Upper lobe of left lung (tissue), 6 donors: ENCODE measurements around the gene TRIM65. TPM values are rescaled to one million over a fixed set of nuclear protein-coding genes. Genes with fewer than 3 reads are reported as not detected.
"Not testable (repeated sequence)": the region's sequence is repeated elsewhere in the genome, so short reads cannot be mapped to it uniquely, and the experiment has no call there.

Experiments
- ATAC-seq, 2 donors: fragments of 200-7000 bp; cut with Tn5 transposase; one replicate each; pipeline ENCODE4 v1.9.1; 2022; ENCODE audit warnings: mild to moderate bottlenecking in 2 of 2, moderate library complexity in 2 of 2; ENCODE audit not compliant: low FRiP score in 2 of 2
- DNase-seq, 2 donors: peaks; one replicate each; pipeline ENCODE4 v3.0.0-alpha.2; 2019 to 2020
- H3K27ac ChIP-seq, 4 donors: fragments of 200-600 bp; sonication (generic); one replicate each; pipeline ENCODE4 v1.5.1; 2016 to 2019
- H3K27me3 ChIP-seq, 4 donors: fragments of 200-600 bp; sonication (generic); one replicate each; pipeline ENCODE4 v1.5.1; 2017 to 2019
- H3K36me3 ChIP-seq, 4 donors: fragments of 200-600 bp; sonication (generic); one replicate each; pipeline ENCODE4 v1.5.1; 2016 to 2019
- H3K4me1 ChIP-seq, 4 donors: fragments of 200-600 bp; sonication (generic); one replicate each; pipeline ENCODE4 v1.5.1; 2018 to 2019
- H3K4me3 ChIP-seq, 4 donors: fragments of 200-600 bp; sonication (generic); one replicate each; pipeline ENCODE4 v1.5.1; 2017 to 2019; ENCODE audit warnings: mild to moderate bottlenecking in 2 of 4, moderate library complexity in 1 of 4
- H3K9me3 ChIP-seq, 4 donors: fragments of 200-600 bp; sonication (generic); one replicate each; pipeline ENCODE4 v1.5.1; 2018 to 2019
- CTCF ChIP-seq, 6 experiments: fragments of 450-650 bp in 4 of 6; fragments of 200-600 bp in 2 of 6; sonication (generic) in 2 of 6; IDR thresholded peaks; one replicate each; pipeline ENCODE4 v1.5.1; 2016 to 2019; ENCODE audit warnings: antibody characterized with exemption in 6 of 6
- EP300 ChIP-seq, 4 donors: sonication (generic); formaldehyde crosslinking; IDR thresholded peaks; one replicate each; pipeline ENCODE4 v1.5.1; 2017; ENCODE audit warnings: antibody characterized with exemption in 4 of 4, control low read depth in 2 of 4
- POLR2A ChIP-seq, 4 donors: fragments of 450-650 bp; IDR thresholded peaks; one replicate each; pipeline ENCODE4 v1.5.1; 2016 to 2017; ENCODE audit warnings: antibody characterized with exemption in 4 of 4, mild to moderate bottlenecking in 2 of 4
- POLR2AphosphoS5 ChIP-seq, 2 donors: sonication (generic); formaldehyde crosslinking; IDR thresholded peaks; one replicate each; pipeline ENCODE4 v1.5.1; 2017; ENCODE audit warnings: antibody characterized with exemption in 2 of 2
- WGBS, 2 donors: methylation state at CpG; one replicate each; pipeline ENCODE4 v1.1.5; 2017 to 2018; 5-methylcytosine and 5-hydroxymethylcytosine counted together
- total RNA-seq, 6 donors: library from RNA; depleted of rRNA in 4 of 6; stranded (reverse); fragments of >200 nt in 4 of 6; gene quantifications; one replicate each; pipeline versions ENCODE4 v1.1.0 to v1.2.1, GENCODE V29; 2016 to 2021
- donor health status: DM: no; HTN: no; CAD: no; lungs with moderate emphysema.
- donor health status: DM: no; HTN: yes; CAD: no; lungs with severe emphysema.

TRIM65 gene
- total RNA-seq, 6 donors from 2014 or later = 23.4 to 35.1 (median 28.2) TPM

GRCh38 chr17:75864448-75864871 is 32.3 kb downstream of the TRIM65 start:
- WGBS, 2 donors = 2 to 9% methylated on average over 8 of the region's 8 CpGs
- peak; percentile 84 to 88 for TF ChIP-seq POLR2AphosphoS5 (IDR thresholded peaks at IDR 0.05)
- peak in 1 of 6 experiments; percentile 8 for TF ChIP-seq CTCF (IDR thresholded peaks at IDR 0.05)
- TF ChIP-seq POLR2A (IDR thresholded peaks at IDR 0.05) = peak in 1 of 4 donors; percentile 16
- TF ChIP-seq EP300 (IDR thresholded peaks at IDR 0.05) = peak; percentile 18 to 76 (median 57)
- Histone ChIP-seq H3K4me3 (no peak overlapping the region), H3K36me3 (no peaks in the 10 kb centered on the region), H3K27me3 (no peaks in the 10 kb centered on the region), H3K27ac (peak overlapping the region; percentile 40 to 66 (median 64)), H3K4me1 (peaks cover 15 to 38% (median 23%) of the 10 kb centered on the region in 4 donors), H3K9me3 (no peaks in the 10 kb centered on the region)
- DNase-seq (peak in 1 of 2 donors; percentile 82), ATAC-seq (peak; percentile 88 to 91)

- no peak for DNase-seq
- WGBS, 2 donors = 73 to 78% methylated on average over 9 of the region's 9 CpGs
- no peak overlapping the region for H3K4me3 ChIP-seq
- H3K27me3 ChIP-seq = no peaks in the 10 kb centered on the region
- no peak overlapping the region for H3K27ac ChIP-seq
- no peaks in the 10 kb centered on the region for H3K9me3 ChIP-seq
- H3K36me3 ChIP-seq = no peaks in the 10 kb centered on the region
- ATAC-seq = peak in 1 of 2 donors; percentile 82
- TF ChIP-seq POLR2AphosphoS5 (IDR thresholded peaks at IDR 0.05) (peak in 1 of 2 donors; percentile 8), EP300 (IDR thresholded peaks at IDR 0.05) (no peak)
- H3K4me1 ChIP-seq = peaks cover 19 to 43% (median 29%) of the 10 kb centered on the region in 4 donors
Measured at GRCh38 chr17:75861927-75862317, 34.8 kb downstream of the TRIM65 start.

- 86 to 87% methylated on average over 10 of the region's 10 CpGs for WGBS, 2 donors
- Histone ChIP-seq H3K4me1 (peaks cover 18 to 40% (median 29%) of the 10 kb centered on the region in 4 donors), H3K27ac (peak overlapping the region; percentile 73 to 87 (median 82))
Measured at GRCh38 chr17:75859358-75859757, 37.4 kb downstream of the TRIM65 start.

GRCh38 chr17:75856062-75856756 is 40.5 kb downstream of the TRIM65 start:
- TF ChIP-seq POLR2AphosphoS5 (IDR thresholded peaks at IDR 0.05) (no peak), CTCF (IDR thresholded peaks at IDR 0.05) (peak in 1 of 6 experiments; percentile 32)
- peak; percentile 8 to 76 for ATAC-seq
- H3K9me3 ChIP-seq = no peaks in the 10 kb centered on the region
- H3K4me3 ChIP-seq = peak overlapping the region; percentile 73 to 94 (median 91)
- peak overlapping the region; percentile 98 to 100 (median 100) for H3K27ac ChIP-seq
- H3K4me1 ChIP-seq = peaks cover 27 to 43% (median 35%) of the 10 kb centered on the region in 4 donors
- H3K36me3 ChIP-seq = peaks cover 8 to 15% (median 10%) of the 10 kb centered on the region in 4 donors
- WGBS, 2 donors = 6% methylated on average over 9 of the region's 24 CpGs
- H3K27me3 ChIP-seq = no peaks in the 10 kb centered on the region
- no peak for DNase-seq

More at GRCh38 chr17:75859358-75859757, 37.4 kb downstream of the TRIM65 start:
- H3K9me3 ChIP-seq, DNase-seq, H3K27me3 ChIP-seq, H3K36me3 ChIP-seq, H3K4me3 ChIP-seq, ATAC-seq: not testable (repeated sequence)

GRCh38 chr17:75855310-75856061 is 41.3 kb downstream of the TRIM65 start, which contains the start of gene WBP2:
TSS of gene WBP2 (minus strand) at chr17:75855335. CDS start at chr17:75855297, 38 bp downstream.
- peaks cover 15 to 23% (median 17%) of the 10 kb centered on the region in 4 donors for H3K36me3 ChIP-seq
- no peaks in the 10 kb centered on the region for H3K27me3 ChIP-seq
- H3K27ac ChIP-seq = peak within 1 kb of the TSS; percentile 98 to 100 (median 100)
- peak; percentile 91 to 100 for DNase-seq
- H3K9me3 ChIP-seq = no peaks in the 10 kb centered on the region
- WGBS, 2 donors = 0 to 2% methylated on average over 28 to 38 of the region's 58 CpGs
- peak; percentile 96 to 99 for ATAC-seq
- H3K4me3 ChIP-seq = peak within 1 kb of the TSS; percentile 73 to 94 (median 91)
- TF ChIP-seq CTCF (IDR thresholded peaks at IDR 0.05) (peak; percentile 24 to 86 (median 70)), EP300 (IDR thresholded peaks at IDR 0.05) (peak in 1 of 4 donors; percentile 65), POLR2A (IDR thresholded peaks at IDR 0.05) (peak; percentile 92 to 100 (median 98)), POLR2AphosphoS5 (IDR thresholded peaks at IDR 0.05) (peak; percentile 100)
- peaks cover 27 to 42% (median 36%) of the 10 kb centered on the region in 4 donors for H3K4me1 ChIP-seq
